Ramos (cell line): ENCODE results near the gene DNAJC3.
"Not testable (repeated sequence)": the region's sequence is repeated elsewhere in the genome, so short reads cannot be mapped to it uniquely, and the experiment has no call there.

Experiments
- in situ Hi-C: fragments of 300-500 bp; cut with MboI; formaldehyde crosslinking; loops from one replicate; pipeline ENCODE4 v1.14.3; 2022; ENCODE audit warnings: low sequenced_read_pairs; ENCODE audit not compliant: unreplicated experiment

DNAJC3 gene

DNA sequence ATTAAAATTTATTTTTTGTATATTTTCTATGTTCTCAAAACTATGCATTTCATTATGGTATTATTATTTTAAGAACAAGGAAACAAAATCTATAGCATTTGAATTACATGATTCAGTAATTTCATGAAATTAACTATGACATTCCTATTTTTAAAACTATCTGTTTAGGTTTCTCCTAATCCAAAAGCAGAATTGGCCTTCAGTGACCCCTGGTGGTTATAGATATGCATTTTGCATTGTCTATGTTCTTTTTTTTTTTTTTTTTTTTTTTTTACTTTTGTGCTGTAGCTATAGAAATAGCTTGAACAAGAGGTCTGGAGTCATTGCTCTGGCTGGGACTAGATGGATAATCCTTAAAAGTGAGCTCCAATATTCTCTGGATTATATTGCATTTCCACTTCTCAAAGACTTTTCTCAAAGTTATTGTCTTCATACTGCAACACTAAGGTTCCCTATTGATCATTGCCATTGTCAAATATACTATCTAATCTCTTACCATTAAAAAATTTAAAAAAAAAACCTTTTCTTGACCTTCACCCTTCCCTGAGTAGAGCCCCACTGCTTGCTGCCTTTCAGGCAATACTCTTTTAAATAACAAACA lies 15.9 kb upstream of the DNAJC3 start:
- in situ Hi-C loops: no loop called here

DNA sequence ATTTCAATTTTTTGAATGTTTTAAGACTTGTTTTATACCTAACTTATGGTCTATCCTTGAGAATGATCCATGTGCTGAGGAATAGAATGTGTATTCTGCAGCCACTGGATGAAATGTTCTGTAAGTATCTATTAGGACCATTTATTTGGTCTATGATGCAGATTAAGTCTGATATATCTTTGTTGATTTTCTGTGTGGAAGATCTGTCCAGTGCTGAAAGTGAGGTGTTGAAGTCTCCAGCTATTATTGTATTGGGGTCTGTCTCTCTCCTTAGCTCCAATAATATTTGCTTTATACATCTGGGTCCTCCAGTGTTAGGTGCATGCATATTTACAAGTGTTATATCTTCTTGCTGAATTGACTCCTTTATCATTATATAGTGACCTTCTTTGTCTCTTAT lies 9.7 kb upstream of the DNAJC3 start:
- in situ Hi-C loops: not testable (repeated sequence)

DNA sequence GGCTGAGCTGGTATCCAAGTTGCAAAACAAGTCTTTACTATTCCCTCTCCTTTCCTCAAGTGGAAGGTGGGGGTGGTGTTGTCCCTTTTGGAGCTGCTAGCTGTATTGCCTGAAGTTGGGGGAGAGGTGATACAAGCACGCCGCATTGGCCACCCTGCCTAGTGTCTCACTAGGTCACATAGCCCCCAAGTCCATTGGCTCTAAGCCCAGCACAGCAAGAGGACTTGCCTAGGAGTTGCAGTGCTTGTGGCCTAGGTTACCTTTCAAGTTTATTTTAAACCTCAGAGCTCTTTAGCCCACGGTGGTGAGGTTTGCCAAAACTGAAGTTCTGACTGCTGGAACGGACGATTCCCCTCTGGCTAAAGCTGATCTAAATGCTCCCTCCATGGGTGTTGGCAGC lies 5.3 kb upstream of the DNAJC3 start:
- in situ Hi-C loops: no loop called here

DNA sequence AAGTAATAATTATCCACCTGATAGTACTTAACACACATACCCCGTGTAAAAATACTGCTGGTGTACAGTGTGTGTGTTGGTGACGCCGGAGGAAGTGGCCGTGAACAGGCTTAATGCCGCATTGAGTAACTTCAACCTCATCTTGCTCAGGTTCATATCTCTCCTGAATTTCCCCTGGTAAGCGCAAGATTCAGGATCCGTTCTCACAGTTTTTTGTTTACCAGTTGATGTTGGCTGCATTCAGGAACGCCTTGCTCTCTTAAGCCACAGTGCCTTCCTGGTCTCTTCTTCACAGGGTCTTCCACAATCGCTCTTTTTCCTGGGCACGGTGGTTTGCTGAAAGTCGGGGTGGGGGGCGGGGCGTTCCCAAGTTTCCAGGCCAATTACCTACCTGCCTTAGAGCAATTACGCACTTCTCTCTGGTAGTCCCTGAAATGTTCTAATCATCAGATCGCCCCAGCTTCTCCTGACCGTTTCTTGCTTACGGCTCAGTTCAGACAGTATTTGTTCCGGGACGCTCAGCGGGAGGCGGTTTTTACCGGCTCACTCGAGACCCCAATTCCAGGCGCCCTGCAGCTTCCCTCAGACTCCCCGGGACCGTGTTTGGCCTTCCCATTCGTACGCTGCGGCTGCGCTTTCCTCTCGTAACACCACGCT lies 706 bp upstream of the DNAJC3 start:
- in situ Hi-C loops: loop anchor here (25.0 kb wide), 1 partner anchor 1089 kb away; the partner anchor contains the start of gene TGDS

DNA sequence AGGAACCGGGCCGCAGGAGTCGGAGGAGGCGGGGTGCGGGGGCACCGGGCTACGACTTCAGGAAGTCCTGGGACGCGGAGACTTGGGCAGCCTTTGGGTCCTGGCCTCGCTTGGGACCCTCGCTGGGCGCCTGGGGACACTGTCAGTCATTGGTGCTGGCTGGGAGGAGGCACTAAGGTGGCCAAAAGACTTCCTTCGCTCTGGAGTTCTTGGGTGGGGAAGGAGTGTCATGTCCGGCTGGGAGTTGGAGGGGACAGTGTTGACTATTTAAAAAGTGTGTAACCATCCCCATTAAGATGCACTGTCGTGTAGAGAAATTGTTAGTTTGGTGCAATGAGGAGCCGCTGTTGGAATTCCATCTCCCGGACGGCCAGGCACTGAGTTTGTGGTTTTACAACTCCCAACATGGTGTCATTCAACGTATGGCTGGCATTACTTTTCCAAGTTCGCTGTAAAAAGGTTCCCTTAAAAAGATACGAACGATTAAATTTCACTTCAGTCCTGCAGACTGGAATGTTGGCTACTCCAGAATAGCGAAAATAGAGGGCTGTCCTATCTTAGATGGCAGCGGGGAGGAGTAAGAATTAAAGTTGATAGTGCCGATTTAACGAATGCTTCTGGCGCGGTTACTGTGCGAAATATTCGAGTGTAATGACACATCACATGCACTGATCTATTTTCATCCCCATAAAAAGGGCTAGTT lies 776 bp downstream of the DNAJC3 start:
- in situ Hi-C loops: loop anchor here (25.0 kb wide), 1 partner anchor 1090 kb away; the partner anchor contains the start of gene TGDS

DNA sequence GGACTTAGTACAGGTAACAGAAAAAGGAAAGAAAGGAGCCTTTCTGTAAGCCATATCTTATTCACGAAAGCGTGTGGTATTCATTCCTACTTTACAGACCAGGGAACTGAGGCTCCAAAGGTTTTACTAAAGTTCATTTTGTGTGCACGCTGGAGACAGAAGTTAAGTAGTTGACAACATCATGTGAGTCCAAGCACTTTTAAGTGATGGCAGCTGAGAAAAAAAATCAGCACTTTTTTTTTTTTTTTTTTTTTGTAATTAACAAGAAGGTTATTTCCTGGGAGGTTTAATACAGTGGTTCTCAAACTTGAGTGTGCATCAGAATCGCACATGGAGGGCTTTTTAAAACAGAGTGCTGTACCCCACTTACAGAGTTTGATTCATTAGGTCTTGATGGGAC lies 2.0 kb downstream of the DNAJC3 start:
- in situ Hi-C loops: loop anchor here (25.0 kb wide), 1 partner anchor 1092 kb away; the partner anchor contains the start of gene TGDS

DNA sequence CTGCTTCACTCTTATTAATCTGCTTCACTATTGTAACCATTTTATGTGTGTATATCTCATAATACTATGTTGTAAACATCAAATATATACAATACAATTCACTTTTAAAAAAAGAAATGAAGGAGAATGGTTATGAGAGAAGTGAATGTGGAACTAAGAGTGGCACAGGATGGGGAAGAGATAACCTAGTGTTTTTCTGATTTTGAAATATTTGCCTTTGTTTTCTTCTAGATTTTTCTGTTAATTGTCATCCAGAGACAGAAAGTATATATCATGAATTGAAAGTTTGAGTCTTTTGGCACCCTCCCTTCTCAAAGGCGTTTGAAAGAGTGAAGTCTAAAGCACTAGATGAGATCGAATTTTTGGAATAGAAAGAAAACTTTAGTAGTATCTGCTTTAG lies 2.8 kb downstream of the DNAJC3 start:
- in situ Hi-C loops: loop anchor here (25.0 kb wide), 1 partner anchor 1092 kb away; the partner anchor contains the start of gene TGDS

DNA sequence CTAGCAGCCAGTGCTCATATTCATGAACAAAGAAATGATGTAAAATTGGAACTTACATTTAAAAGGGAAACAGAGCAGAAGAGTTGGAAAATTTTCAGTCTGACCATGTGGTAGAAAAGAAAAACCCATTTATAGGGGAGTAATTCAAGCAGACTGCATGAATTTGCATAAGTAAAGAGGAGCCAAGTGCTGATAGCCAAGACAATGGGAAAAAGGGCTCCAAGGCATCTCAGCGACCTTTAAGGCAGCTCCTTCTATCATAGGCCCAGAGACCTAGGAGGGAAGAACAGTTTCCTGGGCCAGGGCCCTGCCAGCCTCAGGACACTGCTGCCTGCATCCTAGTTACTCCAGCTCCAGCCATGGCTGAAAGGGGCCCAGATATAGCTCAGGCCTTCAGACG lies 7.5 kb downstream of the DNAJC3 start:
- in situ Hi-C loops: loop anchor here (25.0 kb wide), 1 partner anchor 1097 kb away; the partner anchor contains the start of gene TGDS

DNA sequence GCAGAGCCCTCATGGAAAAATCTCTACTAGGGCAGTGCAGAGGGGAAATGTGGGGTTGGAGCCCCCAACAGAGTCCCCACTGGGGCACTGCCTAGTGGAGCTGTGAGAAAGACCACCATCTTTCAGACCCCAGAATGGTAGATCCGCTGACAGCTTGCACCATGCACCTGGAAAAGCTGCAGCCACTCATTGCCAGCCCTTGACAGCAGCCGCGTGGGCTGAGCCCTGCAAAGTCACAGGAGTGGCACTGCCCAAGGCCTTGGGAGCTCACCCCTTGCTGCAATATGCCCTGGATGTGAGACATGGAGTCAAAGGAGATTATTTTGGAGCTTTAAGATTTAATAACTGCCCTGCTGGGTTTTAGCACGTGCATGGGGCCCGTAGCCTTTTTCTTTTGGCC lies 8.0 kb downstream of the DNAJC3 start:
- in situ Hi-C loops: loop anchor here (25.0 kb wide), 1 partner anchor 1098 kb away; the partner anchor contains the start of gene TGDS

DNA sequence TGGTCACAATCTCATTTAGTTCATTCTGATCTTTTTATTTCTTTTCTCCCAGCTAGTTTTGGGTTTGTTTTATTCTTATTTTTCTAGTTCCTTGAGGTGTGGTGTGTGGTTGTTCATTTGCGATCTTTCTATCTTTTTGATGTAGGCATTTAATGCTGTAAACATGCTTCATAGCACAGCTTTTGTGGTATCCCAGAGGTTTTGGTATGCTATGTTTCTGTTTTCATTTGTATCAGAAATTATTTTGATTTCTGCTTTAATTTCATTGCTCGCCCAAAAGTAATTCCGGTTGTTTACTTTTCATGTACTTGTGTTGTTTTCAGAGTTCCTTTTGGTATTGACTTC lies 12.6 kb downstream of the DNAJC3 start:
- in situ Hi-C loops: loop anchor here (25.0 kb wide), 1 partner anchor 1102 kb away; the partner anchor contains the start of gene TGDS

DNA sequence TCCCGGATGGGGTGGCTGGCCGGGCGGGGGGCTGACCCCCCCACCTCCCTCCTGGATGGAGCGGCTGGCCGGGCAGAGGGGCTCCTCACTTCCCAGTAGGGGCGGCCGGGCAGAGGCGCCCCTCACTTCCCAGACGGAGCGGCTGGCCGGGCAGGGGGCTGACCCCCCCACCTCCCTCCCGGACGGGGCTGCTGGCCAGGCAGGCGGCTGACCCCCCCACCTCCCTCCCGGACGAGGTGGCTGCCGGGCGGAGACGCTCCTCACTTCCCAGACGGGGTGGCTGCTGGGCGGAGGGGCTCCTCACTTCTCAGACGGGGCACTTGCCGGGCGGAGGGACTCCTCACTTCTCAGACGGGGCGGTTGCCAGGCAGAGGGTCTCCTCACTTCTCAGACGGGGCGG lies 14.0 kb downstream of the DNAJC3 start:
- in situ Hi-C loops: loop anchor here (25.0 kb wide), 1 partner anchor 1104 kb away; the partner anchor contains the start of gene TGDS

DNA sequence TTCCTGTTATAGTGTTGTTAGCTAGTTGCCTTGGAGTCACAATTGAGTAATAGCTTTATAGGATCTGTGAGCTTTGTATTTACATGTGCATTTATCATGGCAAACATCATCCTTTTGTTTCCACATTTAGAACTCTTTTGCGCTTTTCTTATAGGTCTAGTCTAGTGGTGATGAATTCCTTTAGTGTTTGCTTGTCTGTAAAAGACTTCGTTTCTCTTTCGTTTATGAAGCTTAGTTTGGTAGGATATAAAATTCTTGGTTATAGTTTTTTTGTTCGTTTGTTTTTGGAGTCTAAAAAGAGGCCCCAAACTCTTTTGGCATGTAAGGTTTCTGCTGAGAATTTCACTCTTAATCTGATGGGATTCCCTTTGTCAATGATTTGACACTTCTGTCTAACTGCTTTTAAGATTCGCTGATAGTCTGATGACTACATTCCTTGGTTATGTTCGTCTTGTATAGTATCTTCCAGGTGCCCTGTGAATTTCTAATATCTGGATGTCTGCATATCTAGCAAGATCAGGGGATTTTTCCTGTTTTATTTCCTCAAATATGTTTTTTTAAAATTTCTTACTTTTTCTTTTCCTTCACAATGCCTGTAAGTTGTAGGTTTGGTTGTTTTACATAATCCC lies 20.2 kb downstream of the DNAJC3 start:
- in situ Hi-C loops: loop anchor here (25.0 kb wide), 1 partner anchor 1110 kb away; the partner anchor contains the start of gene TGDS

DNA sequence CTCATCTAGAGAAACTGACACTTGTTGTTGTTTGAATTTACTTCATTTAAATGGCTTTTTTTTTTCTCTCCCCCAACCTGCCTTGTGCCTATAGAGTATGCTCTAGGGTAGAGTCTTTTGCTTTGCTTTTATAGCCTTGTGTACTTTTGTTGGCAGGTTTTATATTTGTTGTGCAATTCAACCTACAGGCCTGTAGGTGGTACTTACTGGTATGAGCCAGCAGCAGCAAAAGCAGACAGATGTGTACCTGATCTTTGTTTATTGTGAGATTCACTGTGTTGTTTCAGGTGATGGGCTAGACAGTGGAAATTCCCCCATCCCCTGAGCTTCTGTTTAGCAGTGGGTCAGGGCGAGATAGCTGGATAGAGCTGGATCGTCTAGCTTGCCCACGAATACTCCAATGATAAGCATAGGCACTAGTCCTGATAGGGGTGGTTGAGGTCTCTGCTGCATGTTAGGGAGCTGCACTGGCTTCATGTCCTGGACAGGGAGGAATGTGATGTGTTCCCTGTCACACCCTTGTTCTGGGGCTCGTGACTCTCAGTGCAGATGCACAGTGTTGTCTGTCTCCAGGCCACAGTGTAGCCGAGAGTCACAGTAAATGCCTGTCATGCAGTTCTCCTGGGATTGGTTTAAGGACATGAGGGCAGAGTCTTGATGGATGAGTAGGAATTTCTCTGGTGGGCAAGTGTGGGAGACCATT lies 21.3 kb downstream of the DNAJC3 start:
- in situ Hi-C loops: loop anchor here (25.0 kb wide), 1 partner anchor 1111 kb away; the partner anchor contains the start of gene TGDS

DNA sequence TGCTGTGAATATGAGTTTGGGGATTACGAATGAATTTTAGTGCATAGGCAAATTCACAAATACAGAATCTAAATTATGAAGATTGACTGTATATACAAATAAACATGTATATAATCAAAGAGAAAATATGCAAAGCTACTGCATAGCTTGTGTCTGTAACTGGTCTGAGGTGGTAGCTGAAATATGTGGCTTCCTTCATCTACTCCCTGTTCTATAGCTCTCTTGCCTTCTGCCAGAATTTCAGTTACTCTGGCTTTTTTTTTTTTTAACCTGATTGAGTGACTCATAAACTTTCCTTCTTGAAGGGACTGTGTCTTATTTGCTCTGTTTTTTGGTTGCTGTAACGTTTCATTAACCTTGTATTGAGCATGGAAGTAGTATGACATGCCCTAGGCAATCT lies 26.6 kb downstream of the DNAJC3 start:
- in situ Hi-C loops: no loop called here

DNA sequence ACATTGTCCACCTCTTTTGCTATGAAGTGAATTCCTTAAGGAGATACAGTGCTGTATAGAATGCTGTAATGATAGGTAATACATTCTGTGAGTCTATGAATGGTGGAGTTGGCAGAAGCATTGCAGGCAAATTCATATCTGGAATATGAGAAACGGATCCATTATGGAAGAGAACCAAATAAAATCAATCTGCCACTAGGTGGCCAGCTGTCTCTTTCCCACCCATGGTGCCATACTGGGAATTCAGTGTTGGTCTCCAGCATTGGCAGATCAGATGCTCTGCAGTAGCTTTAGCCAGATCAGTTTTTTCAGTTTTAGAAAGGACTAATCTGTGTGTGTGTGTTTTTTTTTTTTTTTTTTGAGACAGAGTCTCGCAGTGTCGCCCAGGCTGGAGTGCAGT lies 27.6 kb downstream of the DNAJC3 start:
- in situ Hi-C loops: no loop called here

DNA sequence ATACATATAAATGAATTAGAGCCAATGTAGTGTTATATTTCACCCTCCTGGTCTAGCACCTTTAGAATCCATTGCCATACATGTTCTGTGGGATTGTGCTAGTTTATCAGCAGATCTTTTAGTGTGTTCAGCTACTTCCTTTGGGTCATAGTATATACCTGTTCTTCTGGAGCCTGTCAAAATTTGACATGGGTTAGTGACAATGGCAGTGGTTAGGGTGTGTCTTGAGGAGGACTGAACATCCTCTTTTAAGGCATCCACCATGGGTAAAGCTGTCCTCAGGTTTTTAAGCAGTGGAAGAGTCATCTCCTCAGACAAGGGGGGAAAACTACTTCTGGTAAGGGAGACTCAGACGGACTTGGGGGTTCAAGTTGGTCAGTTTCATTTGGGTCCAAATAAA lies 29.4 kb downstream of the DNAJC3 start:
- in situ Hi-C loops: no loop called here

DNA sequence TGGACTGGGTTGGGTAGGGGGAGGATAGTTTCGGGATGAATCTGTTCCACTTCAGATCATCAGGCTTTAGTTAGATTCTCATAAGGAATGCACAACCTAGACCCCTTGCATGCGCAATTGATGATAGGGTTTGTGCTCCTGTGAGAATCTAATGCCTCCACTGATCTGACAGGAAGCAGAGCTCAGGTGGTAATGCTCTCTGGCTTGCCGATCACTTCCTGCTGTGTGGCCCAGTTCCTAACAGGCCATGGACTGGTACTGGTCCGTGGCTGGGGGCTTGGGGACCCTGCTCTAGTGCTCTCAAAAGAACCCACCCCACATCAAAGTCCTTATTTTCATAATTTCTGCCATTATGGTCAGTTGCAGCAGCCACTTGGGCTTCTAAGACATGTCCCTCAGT lies 30.1 kb downstream of the DNAJC3 start:
- in situ Hi-C loops: no loop called here

DNA sequence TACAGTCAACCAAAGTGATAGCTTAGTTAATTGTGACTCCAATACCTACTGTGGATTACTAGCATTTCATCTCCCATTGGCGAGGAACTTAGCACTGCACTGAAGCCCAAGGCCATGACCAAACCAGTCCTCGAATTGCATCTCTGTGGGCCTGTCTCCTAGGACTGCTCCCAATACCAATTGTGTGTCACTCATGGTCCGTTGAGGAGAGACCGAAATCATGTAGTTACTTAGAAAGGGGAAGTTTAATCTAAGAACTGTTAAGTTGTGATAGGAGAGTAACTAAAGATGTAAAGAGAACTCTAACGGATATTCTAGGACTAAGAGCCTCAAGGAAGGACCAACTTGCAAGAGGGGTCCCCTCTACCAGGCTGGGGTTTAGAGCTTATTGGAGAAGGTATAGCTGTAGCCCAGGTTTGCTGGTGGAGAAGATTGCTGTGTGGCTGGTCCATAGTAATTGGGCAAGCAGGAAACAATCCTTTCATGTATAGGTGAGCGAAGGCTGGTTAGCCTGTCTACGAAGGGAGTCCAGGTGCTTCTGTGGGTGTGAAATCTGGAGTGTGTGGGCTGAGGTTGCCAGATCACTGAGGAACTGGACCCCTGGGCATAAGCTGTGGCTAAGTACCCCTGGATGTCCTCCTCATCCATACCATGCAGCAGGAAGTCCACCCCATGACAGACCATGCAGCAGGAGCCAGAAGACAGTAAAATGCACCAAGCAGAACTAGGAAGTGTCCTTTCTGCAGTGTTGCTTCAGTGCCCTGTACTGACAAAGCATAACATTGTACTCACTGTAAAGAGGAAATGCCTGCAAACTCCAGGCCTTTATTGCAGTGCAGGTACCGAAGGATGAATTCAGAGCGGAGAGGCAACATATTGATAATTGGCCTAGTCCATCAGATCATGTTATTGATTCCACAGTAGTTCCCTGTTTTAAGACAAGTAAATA lies 30.8 kb downstream of the DNAJC3 start:
- in situ Hi-C loops: no loop called here

DNA sequence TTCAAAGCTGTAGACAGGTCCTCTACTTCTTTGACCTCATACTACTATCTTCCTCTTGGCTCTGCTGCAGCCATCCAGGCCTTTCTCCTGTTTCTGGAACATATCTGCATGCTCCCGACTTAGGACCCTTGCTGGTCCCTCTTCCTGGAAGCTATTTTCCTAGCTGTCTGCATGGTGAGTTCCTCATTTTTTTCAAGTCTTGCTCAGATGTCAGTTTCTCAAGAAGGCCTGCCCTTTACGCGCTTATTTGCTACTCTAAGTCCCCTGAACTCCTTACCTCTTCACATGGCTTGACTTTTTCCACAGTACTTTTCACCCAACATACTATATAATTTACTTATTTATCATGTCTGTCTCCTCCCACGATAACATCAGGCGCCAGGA lies 31.4 kb downstream of the DNAJC3 start:
- in situ Hi-C loops: no loop called here
